Right lung (tissue), 5 donors: ENCODE data around the gene BPIFB3. TPM values are rescaled to one million over a fixed set of nuclear protein-coding genes. Genes with fewer than 3 reads are reported as not detected.
"Not testable (repeated sequence)": the region's sequence is repeated elsewhere in the genome, so short reads cannot be mapped to it uniquely, and the experiment has no call there.

Experiments
- DNase-seq, 2 donors: peaks; one replicate each; pipeline ENCODE4 v3.0.0-alpha.2; 2013
- polyA plus RNA-seq, 5 donors: library from polyadenylated mRNA; unstranded; fragments of 120-200 nt; gene quantifications; one replicate each; pipeline versions ENCODE4 v1.2.1 to v1.2.3, GENCODE V29; 2013; ENCODE audit warnings: inconsistent platforms in 1 of 5, low replicate concordance in 1 of 5; ENCODE audit not compliant: insufficient read length in 5 of 5, insufficient read depth in 1 of 5

The BPIFB3 gene
- polyA plus RNA-seq, 5 donors, result not detected

DNA sequence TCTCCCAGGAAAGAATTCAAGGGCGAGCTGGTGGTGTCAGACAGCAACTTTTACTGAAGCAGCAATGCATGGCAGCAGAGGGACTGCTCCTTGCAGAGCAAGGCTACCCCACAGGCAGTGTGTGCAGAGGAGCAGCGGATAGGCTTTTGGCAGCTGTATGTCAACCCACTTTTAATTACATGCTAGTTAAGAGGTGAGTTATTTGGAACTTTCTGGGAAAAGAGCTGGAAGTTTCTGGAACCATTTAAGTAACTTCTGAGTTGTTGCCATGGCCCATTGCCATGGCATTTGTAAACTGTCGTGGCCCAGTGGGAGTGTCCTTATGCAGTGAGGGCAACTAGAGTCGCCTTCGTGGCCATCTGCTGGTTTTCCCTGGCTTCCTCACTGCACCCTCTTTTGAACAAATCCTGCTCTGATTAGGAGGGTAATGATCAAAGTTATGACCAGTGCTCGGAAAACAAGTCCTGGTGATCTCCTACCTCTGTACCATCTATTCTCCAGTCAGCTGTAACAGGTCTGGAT is 59.7 kb downstream of the BPIFB3 start:
- DNase-seq, result no peak

- not testable (repeated sequence) for DNase-seq
Observed at GRCh38 chr20:33115501-33115900, 61.8 kb downstream of the BPIFB3 start.

DNA sequence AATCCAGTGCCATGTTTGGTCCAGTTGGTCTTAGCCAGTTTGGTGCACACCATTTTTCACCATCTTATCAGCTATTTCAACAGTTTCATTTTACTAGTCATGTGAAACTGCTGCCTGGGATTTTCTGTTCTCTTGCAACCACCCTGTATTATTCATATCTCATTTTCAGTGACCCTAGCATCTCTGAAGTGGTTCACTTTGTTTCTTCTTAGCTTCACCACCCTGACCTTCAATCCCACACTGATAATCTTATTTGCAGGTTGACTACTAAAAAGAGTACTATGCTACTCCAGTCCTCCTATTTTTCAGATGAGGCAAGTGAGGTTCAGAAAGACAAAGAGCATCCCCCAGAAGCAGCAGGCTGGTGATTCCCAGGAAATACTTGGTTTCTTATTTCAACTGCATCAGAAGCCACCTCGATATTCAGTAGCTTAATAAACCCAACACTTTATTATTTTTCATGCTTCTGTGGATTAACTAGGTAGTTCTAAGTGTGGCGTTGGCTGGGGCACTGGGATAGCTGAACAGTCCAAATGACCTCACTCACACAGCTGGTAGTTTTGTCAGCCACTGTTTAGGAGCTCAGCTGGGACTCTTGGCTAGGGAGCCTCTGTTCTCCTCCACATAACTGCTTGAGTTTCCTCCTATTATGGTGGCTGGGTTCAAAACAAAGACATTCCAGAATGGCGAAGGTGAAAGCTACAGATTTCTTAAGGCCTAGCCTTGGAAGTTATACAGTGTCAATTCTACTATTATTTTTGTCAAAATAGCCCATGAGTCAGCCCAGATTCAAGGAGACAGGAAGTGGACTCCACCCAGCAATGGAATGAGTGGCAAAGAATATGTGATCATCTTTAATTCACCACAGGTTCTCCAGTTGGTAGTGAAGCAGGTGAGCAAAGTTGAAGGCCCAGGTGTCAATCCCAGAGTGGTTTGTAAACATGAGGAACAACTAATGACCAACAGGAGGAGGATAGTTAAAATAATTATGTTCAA is 66.3 kb downstream of the BPIFB3 start:
- no peak for DNase-seq

- no peak for DNase-seq
Observed at GRCh38 chr20:33120934-33121333, 67.2 kb downstream of the BPIFB3 start.

GRCh38 chr20:33122297-33122696 is 68.6 kb downstream of the BPIFB3 start:
- DNase-seq, result not testable (repeated sequence)

Other genes starting within 250 kb of the BPIFB3 start
- gene MAPRE1, start 233.9 kb upstream of the BPIFB3 start, polyA plus RNA-seq, result 10 to 100 TPM; 77.4 to 95.1 (median 80.9) TPM
- under 1 TPM in 2 of 5 donors, not detected in 3; 0.18 to 0.26 TPM for gene EFCAB8, start 195.0 kb upstream of the BPIFB3 start, polyA plus RNA-seq
- gene SUN5, start 49.5 kb upstream of the BPIFB3 start, polyA plus RNA-seq, result not detected
- gene BPIFB2, start 46.2 kb upstream of the BPIFB3 start, polyA plus RNA-seq, result not detected
- not detected for gene BPIFB6, start 22.3 kb upstream of the BPIFB3 start, polyA plus RNA-seq
- not detected for gene BPIFB4, start 25.7 kb downstream of the BPIFB3 start, polyA plus RNA-seq
- not detected for gene BPIFA2, start 114.3 kb downstream of the BPIFB3 start, polyA plus RNA-seq
- gene BPIFA3, start 163.4 kb downstream of the BPIFB3 start, polyA plus RNA-seq, result not detected
- gene BPIFA1, start 182.1 kb downstream of the BPIFB3 start, polyA plus RNA-seq, result not detected
- under 1 TPM in 3 of 5 donors, not detected in 2; 0.07 to 0.09 (median 0.08) TPM for gene BPIFB1, start 229.3 kb downstream of the BPIFB3 start, polyA plus RNA-seq